ENCODE results near the gene FGF22.

FGF22 gene

DNA sequence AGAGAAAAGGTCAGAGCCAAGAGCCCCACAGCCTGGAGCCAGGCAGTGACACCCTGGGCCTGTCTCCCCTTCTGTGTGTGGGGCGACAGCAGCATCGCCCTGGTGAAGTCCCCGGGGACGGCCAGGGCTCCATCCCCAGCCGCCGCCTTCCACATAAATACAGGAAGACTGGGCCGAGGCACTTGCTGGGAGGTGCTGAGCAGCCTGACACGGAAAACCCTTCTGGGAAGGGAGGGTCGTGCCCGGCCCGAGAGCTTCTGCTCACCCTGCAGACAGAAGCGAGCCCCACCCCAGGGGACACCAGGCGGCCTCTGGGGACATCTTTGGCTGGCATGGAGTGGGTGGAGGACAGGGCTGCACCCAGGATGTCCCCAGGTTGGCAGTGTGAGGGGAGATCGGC lies 5.1 kb downstream of the FGF22 start:
- Histone ChIP-seq H3K4me3 (ENCODE audit: low read length) (no peak overlapping the region), H3K27ac (ENCODE audit: low read depth, low read length) (no peak overlapping the region), H3K36me3 (ENCODE audit: control insufficient read depth, insufficient read depth, low read length) (peaks cover 13% of the 10 kb centered on the region), H3K9ac (ENCODE audit: low read length) (no peak overlapping the region), H3K27me3 (ENCODE audit: control insufficient read depth, insufficient read depth, low read length) (no peaks in the 10 kb centered on the region), H3K4me1 (ENCODE audit: control insufficient read depth, insufficient read depth, low read length) (no peaks in the 10 kb centered on the region)

DNA sequence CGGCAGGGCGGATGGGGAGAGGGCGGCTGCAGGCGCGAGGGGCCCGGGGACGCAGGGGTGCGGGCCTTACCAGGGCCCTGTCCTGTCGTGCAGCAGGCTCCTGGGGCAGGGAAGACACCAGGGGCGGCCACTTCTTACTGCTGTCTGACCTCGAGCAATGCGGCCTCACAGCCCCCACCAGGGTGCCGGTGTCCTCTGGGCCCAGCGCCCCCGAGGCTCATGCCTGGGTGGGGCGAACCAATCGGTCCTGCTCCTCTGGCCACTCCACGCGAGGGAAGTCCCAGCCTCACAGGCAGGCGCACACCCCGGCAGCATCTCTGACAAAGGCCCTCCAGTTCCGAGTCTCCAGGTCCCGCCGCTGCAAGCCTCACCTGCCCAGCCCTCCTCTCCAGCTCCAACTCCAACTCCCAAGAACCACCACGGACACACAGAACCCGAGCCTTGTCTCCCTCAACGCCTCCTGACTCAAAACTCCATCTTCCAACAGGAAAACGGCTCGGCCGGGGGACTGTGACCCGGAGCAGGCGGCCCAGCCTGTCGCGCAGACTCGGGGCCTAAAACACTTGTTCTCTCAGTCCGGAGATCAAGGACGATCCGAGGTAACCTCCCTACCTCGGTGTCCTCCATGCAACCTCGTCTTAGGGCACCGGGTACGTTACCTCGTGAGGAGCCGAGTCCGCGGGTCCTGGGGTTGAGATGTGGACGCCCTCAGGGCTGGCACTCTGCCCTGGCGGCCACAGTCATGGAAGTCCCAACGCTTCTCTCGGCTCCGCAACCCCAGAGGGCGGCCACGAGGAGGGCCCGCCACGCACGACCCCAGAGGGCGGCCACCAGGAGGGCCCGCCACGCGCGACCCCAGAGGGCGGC lies 6.5 kb downstream of the FGF22 start:
- H3K36me3 ChIP-seq (ENCODE audit: control insufficient read depth, insufficient read depth, low read length), result peaks cover 16% of the 10 kb centered on the region
- no peak overlapping the region for H3K4me3 ChIP-seq (ENCODE audit: low read length)
- no peak overlapping the region for H3K27ac ChIP-seq (ENCODE audit: low read depth, low read length)
- H3K9ac ChIP-seq (ENCODE audit: low read length), result no peak overlapping the region
- no peaks in the 10 kb centered on the region for H3K27me3 ChIP-seq (ENCODE audit: control insufficient read depth, insufficient read depth, low read length)
- no peaks in the 10 kb centered on the region for H3K4me1 ChIP-seq (ENCODE audit: control insufficient read depth, insufficient read depth, low read length)

DNA sequence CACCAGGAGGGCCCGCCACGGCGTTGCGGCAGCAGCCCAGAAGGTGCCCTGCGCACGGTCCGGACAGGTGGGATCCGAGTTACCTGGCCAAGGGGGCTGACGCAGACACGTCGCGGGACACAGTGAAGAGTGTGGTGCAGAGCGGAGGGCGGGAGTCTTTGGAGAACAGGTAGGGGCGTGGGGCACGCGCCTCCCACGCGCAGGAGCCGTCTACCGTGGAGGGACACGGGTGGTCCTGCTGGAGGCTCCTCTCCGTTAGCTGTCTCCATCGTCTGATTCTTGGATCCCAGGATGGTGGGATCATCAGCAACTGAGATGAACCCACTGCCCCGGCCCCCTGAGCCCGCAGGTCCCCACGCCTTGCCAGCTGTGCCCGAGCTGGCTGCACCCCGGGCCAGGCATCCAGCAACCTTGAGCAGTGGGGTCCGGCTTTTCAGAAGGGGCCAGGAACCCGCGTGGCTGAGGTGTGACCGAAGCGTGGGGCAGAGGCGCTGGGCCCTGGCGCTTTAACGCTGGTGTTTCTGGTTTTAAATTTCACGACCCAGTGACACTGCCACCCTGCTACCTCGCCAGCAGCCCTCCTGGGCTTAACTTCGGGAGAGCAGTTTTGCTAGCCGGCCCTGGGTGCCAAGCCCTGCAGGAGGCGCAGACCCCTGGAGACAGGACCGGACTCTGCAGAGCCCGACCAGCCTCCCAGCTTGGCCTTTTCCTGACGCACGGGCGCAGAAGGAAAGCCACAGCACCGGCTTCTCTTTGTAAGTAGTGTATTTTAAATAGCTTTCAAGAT lies 7.3 kb downstream of the FGF22 start:
- Histone ChIP-seq H3K9ac (ENCODE audit: low read length) (no peak overlapping the region), H3K4me1 (ENCODE audit: control insufficient read depth, insufficient read depth, low read length) (no peaks in the 10 kb centered on the region), H3K36me3 (ENCODE audit: control insufficient read depth, insufficient read depth, low read length) (peaks cover 19% of the 10 kb centered on the region), H3K27ac (ENCODE audit: low read depth, low read length) (no peak overlapping the region), H3K27me3 (ENCODE audit: control insufficient read depth, insufficient read depth, low read length) (no peaks in the 10 kb centered on the region), H3K4me3 (ENCODE audit: low read length) (no peak overlapping the region)

DNA sequence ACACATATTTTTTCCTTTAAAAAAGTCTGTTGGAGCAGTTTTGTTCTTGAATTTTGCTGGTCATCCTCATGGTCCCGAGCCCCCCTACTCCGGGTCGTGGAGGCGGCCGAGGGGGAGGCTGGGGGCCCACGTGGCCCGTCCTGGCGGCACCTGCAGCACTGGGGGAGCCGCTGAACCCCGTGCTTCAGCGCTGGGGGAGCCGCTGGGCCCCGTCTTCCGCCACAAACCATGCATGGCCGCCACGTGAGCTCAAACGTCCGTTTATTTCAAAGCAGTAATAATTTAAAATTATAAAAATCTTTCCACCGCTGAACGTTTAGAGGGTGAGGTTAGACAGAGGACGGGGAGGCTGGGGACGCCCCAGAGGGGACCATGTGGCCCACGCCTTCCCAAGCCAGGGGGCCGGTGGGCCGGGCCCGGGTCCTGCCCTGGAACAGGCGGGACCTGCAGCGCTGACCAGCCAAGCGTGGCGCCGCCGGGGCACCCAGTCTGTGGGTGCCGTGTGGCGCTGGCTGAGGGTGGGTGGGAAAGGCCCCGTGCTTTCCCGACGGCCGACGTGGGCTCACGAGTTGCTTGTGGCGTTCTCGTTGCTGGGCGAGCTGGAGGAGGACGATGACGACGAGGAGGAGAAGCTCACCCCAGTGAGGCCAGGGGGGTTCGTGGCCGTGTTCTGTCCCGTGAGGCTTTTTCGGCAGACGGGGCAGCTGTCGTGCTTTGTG lies 8.0 kb downstream of the FGF22 start:
- Histone ChIP-seq H3K27me3 (ENCODE audit: control insufficient read depth, insufficient read depth, low read length) (no peaks in the 10 kb centered on the region), H3K4me1 (ENCODE audit: control insufficient read depth, insufficient read depth, low read length) (no peaks in the 10 kb centered on the region), H3K27ac (ENCODE audit: low read depth, low read length) (no peak overlapping the region), H3K4me3 (ENCODE audit: low read length) (no peak overlapping the region), H3K36me3 (ENCODE audit: control insufficient read depth, insufficient read depth, low read length) (peaks cover 19% of the 10 kb centered on the region), H3K9ac (ENCODE audit: low read length) (no peak overlapping the region)

DNA sequence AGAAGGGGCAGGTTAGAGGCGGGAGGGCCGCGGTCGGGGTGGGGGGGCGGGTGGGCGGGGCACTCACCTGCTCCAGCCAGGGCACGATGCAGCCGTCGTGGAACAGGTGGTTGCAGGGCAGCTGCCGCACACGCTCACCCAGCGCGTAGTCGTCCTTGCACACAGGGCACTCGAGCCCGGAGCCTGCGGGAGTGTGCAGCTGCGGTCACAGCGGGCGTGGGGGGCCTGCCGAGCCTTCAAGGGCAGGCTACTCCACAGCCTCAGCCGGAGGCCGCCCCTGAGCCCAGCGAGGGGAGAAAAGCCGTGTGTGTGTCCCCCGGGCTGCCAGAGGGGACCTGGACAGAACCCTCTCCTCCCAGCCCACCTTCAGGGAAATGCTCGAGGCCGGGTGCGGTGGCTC lies 8.6 kb downstream of the FGF22 start:
- no peak overlapping the region for H3K4me3 ChIP-seq (ENCODE audit: low read length)
- no peak overlapping the region for H3K27ac ChIP-seq (ENCODE audit: low read depth, low read length)
- peaks cover 23% of the 10 kb centered on the region for H3K36me3 ChIP-seq (ENCODE audit: control insufficient read depth, insufficient read depth, low read length)
- no peaks in the 10 kb centered on the region for H3K4me1 ChIP-seq (ENCODE audit: control insufficient read depth, insufficient read depth, low read length)
- H3K9ac ChIP-seq (ENCODE audit: low read length), result no peak overlapping the region
- no peaks in the 10 kb centered on the region for H3K27me3 ChIP-seq (ENCODE audit: control insufficient read depth, insufficient read depth, low read length)

DNA sequence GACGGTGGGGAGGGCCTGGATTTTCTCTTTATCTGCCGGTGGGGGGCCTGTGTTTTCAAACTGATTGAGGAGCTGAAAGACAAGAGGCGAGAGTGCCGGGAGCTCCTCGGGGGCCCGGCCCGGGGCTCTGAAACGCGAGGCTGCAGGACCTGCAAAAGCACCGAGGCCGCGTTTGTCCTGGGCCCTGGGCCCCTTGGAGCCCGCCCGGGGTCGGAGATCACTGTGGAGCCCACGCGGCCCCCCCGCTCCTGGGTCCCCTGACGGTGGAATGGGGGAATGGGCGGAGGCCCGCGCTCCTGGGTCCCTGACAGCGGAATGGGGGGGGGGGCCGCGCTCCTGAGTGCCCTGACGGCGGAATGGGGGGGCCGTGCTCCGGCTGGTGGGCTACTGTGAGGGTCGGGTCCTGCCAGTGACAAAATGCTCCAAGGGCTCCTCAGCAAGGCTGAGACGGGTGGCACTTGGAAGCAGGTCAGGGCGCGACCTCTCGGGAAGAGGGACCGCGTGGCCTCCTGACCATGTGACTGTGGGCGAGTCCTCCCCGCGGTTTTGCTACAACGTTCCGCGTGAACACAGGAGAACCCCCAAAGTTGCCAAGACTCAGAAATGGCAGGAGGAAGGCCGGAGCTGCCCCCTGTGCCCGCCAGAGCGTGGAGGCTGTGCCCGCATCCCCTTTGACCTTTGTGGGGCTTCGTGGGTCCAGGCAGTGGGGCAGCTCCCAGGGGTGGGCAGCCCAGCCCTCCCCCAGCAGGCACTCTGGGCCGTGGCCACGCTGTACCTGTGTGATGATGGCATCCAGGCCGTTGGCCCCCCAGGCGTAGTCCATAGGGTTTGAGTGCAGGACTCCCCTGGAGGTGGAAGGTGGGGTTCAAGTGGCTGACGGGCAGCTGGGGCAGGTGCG lies 9.5 kb downstream of the FGF22 start:
- Histone ChIP-seq H3K9ac (ENCODE audit: low read length) (no peak overlapping the region), H3K4me1 (ENCODE audit: control insufficient read depth, insufficient read depth, low read length) (no peaks in the 10 kb centered on the region), H3K4me3 (ENCODE audit: low read length) (no peak overlapping the region), H3K27me3 (ENCODE audit: control insufficient read depth, insufficient read depth, low read length) (no peaks in the 10 kb centered on the region), H3K36me3 (ENCODE audit: control insufficient read depth, insufficient read depth, low read length) (peaks cover 29% of the 10 kb centered on the region), H3K27ac (ENCODE audit: low read depth, low read length) (no peak overlapping the region)

DNA sequence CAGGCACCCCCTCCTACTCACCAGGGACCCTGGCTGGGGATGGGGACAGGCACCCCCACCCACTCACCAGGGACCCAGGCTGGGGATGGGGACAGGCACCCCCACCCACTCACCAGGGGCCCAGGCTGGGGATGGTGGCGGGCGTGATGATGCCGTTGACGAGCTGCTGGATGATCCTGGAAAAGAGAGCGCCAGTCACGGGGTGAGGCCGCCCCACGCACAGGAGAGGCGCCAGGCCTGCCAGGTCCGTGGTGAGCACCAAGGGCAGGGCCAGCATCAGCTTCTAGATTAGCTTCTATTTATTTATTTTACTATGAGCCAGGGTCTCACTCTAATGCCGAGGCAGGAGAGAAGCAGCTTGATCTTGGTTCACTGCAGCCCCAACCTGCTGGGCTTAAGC lies 10.4 kb downstream of the FGF22 start:
- H3K9ac ChIP-seq (ENCODE audit: low read length), result no peak overlapping the region
- H3K4me1 ChIP-seq (ENCODE audit: control insufficient read depth, insufficient read depth, low read length), result no peaks in the 10 kb centered on the region
- peaks cover 29% of the 10 kb centered on the region for H3K36me3 ChIP-seq (ENCODE audit: control insufficient read depth, insufficient read depth, low read length)
- H3K27ac ChIP-seq (ENCODE audit: low read depth, low read length), result no peak overlapping the region
- H3K27me3 ChIP-seq (ENCODE audit: control insufficient read depth, insufficient read depth, low read length), result no peaks in the 10 kb centered on the region
- no peak overlapping the region for H3K4me3 ChIP-seq (ENCODE audit: low read length)

DNA sequence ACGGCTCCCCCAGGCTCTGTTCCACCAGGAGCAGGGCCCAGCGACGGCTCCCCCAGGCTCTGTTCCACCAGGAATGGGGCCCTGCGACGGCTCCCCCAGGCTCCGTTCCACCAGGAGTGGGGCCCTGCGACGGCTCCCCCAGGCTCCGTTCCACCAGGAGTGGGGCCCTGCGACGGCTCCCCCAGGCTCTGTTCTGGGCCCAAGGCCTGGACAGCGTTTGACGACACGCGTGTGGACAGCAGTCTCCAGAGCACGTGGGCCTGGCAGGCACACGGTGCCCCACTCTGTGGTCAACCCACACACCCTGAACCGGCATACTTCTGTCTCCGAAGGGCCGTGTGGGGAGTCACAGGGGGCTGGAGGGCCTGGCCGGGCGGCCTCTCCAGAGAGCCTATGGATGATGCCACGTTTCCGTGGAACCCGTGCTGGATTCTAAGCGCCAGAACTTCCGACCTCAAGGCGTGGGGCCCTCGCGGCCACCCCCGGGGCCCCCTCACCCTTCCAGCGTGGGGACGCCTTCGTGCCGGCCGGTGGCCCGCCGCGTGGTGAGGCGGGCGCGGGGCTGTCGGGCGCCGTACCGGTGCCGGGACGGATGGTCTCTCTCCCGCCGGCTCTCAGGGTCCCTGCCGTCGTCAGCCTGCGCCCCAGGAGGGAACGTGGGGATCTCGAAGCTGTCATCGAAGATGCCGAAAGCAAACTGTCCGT lies 11.6 kb downstream of the FGF22 start:
- H3K4me1 ChIP-seq (ENCODE audit: control insufficient read depth, insufficient read depth, low read length), result no peaks in the 10 kb centered on the region

DNA sequence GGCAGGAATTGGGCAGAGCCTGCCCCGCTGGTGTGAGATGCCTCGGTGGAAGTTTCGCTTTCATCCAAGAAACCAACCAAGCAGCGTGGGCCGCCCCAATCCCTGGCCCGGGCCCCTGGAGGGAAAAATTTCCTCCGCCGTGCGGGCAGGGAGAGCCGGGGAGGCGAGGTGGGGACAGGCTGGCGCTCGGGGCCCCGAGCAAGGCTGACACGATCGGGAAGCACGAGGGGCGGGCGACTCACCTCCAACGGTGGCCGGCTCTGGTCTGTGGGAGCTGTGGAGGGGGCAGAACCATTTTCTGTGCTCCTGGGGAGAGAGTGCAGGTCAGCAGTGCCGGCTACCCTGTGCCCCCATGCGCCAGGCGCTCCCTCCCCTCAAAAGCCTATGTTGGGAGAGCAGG lies 12.3 kb downstream of the FGF22 start:
- H3K27ac ChIP-seq (ENCODE audit: low read depth, low read length), result no peak overlapping the region
- peaks cover 25% of the 10 kb centered on the region for H3K36me3 ChIP-seq (ENCODE audit: control insufficient read depth, insufficient read depth, low read length)
- no peaks in the 10 kb centered on the region for H3K4me1 ChIP-seq (ENCODE audit: control insufficient read depth, insufficient read depth, low read length)
- no peak overlapping the region for H3K9ac ChIP-seq (ENCODE audit: low read length)
- H3K4me3 ChIP-seq (ENCODE audit: low read length), result no peak overlapping the region
- no peaks in the 10 kb centered on the region for H3K27me3 ChIP-seq (ENCODE audit: control insufficient read depth, insufficient read depth, low read length)

More for the DNA sequence above, 11.6 kb downstream of the FGF22 start:
- no peak overlapping the region for H3K4me3 ChIP-seq (ENCODE audit: low read length)
- H3K36me3 ChIP-seq (ENCODE audit: control insufficient read depth, insufficient read depth, low read length), result peaks cover 29% of the 10 kb centered on the region
- H3K27me3 ChIP-seq (ENCODE audit: control insufficient read depth, insufficient read depth, low read length), result no peaks in the 10 kb centered on the region
- H3K27ac ChIP-seq (ENCODE audit: low read depth, low read length), result no peak overlapping the region
- no peak overlapping the region for H3K9ac ChIP-seq (ENCODE audit: low read length)

DNA sequence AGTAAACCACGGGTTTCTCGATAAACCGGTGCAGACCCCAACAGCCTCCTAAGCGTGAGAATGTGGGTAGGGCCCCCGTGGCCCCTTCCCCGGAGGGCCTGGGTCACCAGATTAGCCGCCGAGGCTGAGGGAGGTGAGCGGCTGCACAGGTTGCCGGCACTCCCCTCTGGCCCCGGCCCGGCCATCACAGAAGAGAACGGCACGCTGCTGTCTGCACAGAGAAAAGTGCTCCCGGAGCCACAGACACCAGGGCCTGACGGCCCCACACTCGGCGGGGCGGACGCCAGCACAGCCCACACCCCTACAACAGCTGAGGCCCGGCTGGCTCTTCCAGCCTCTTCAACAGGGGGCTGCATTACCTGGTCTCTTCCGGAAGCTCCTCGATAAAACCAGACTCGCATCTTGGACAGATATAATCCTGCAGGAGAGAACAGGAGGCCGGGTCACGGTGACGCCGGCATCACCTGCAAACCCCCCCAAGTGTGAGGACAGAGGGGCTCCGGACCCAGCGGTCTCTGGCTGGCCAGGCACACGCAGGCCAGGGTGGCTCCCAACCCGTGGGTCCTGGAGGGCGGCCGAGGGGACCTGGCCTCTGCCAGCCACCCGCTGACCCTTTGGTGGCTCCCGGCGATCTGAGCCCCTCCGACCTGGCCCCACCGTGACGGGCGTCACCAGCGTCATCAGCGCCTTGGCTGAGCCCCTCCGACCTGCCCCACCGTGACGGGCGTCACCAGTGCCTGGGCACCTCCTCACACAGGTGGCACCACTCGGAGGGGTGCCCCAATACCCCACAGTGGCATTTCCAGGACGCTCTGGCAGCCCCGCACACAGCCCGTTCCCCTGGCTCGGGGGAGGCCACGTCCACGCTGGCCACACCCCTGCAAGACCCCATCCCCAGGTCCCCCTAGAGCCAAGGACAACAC lies 13.0 kb downstream of the FGF22 start:
- H3K9ac ChIP-seq (ENCODE audit: low read length), result no peak overlapping the region

More for the DNA sequence above, 13.0 kb downstream of the FGF22 start:
- H3K4me1 ChIP-seq (ENCODE audit: control insufficient read depth, insufficient read depth, low read length), result no peaks in the 10 kb centered on the region
- H3K4me3 ChIP-seq (ENCODE audit: low read length), result no peak overlapping the region
- no peaks in the 10 kb centered on the region for H3K27me3 ChIP-seq (ENCODE audit: control insufficient read depth, insufficient read depth, low read length)
- H3K36me3 ChIP-seq (ENCODE audit: control insufficient read depth, insufficient read depth, low read length), result peaks cover 22% of the 10 kb centered on the region
- H3K27ac ChIP-seq (ENCODE audit: low read depth, low read length), result no peak overlapping the region
